Parathyroid adenoma (tissue), 2 donors: Measurements from ENCODE around the gene ERBIN.
"Not testable (repeated sequence)": the region's sequence is repeated elsewhere in the genome, so short reads cannot be mapped to it uniquely, and the experiment has no call there.

ENCODE experiments used
- H2AFZ ChIP-seq: fragments of 300-600 bp; sonication (generic); one replicate; pipeline ENCODE4 v1.7.0; 2017; ENCODE audit warnings: antibody characterized with exemption, mild to moderate bottlenecking
- H3K27ac ChIP-seq: fragments of 300-600 bp; sonication (generic); one replicate; pipeline ENCODE4 v1.7.0; 2017
- H3K27me3 ChIP-seq: fragments of 300-600 bp; sonication (generic); one replicate; pipeline ENCODE4 v1.7.0; 2017; ENCODE audit warnings: low read length; ENCODE audit not compliant: control insufficient read depth, insufficient read depth
- H3K36me3 ChIP-seq: fragments of 300-600 bp; sonication (generic); one replicate; pipeline ENCODE4 v1.7.0; 2017; ENCODE audit warnings: low read length; ENCODE audit not compliant: control insufficient read depth, insufficient read depth
- H3K4me1 ChIP-seq: fragments of 300-600 bp; sonication (generic); one replicate; pipeline ENCODE4 v1.7.0; 2017; ENCODE audit warnings: control low read depth
- H3K4me2 ChIP-seq: fragments of 300-600 bp; sonication (generic); one replicate; pipeline ENCODE4 v1.7.0; 2017; ENCODE audit warnings: low read length
- H3K4me3 ChIP-seq: fragments of 300-600 bp; sonication (generic); one replicate; pipeline ENCODE4 v1.7.0; 2017; ENCODE audit warnings: low read depth, low read length
- H3K79me2 ChIP-seq: fragments of 300-600 bp; sonication (generic); one replicate; pipeline ENCODE4 v1.7.0; 2017; ENCODE audit warnings: control low read depth
- H3K9ac ChIP-seq: fragments of 300-600 bp; sonication (generic); one replicate; pipeline ENCODE4 v1.7.0; 2017; ENCODE audit warnings: mild to moderate bottlenecking
- H3K9me3 ChIP-seq: fragments of 300-600 bp; sonication (generic); one replicate; pipeline ENCODE4 v1.7.0; 2017; ENCODE audit warnings: low read length; ENCODE audit not compliant: control insufficient read depth
- TF ChIP-seq, protein P1 (sequence below): fragments of 300-600 bp; sonication (generic); IDR thresholded peaks from one replicate; pipeline ENCODE4 v1.7.0; 2017; ENCODE audit warnings: antibody characterized with exemption, mild to moderate bottlenecking
- donor health status: primary hyperparathyroidism.

ERBIN gene

DNA sequence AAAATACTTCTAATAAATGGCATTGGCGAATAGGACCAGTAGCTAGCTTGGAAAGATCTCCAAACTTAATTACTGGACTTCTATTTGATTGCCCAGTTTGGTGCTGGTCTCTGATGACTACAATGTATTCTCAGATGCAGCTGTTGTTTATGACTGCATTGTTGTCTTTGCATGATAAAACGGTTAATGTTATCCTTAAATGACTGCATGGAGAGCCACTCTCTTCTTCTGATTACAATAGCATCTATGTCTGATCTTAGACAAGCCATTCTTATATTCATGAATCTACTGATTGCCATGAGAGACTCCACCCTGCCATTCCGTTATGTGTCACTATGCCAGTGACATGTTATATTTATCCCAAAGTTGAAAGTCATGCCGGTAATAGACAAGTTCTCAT, 42.9 kb upstream of the ERBIN start:
- TF ChIP-seq, protein P1, sequence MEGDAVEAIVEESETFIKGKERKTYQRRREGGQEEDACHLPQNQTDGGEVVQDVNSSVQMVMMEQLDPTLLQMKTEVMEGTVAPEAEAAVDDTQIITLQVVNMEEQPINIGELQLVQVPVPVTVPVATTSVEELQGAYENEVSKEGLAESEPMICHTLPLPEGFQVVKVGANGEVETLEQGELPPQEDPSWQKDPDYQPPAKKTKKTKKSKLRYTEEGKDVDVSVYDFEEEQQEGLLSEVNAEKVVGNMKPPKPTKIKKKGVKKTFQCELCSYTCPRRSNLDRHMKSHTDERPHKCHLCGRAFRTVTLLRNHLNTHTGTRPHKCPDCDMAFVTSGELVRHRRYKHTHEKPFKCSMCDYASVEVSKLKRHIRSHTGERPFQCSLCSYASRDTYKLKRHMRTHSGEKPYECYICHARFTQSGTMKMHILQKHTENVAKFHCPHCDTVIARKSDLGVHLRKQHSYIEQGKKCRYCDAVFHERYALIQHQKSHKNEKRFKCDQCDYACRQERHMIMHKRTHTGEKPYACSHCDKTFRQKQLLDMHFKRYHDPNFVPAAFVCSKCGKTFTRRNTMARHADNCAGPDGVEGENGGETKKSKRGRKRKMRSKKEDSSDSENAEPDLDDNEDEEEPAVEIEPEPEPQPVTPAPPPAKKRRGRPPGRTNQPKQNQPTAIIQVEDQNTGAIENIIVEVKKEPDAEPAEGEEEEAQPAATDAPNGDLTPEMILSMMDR: no peak
- H3K4me1 ChIP-seq: no peaks in the 10 kb centered on the region
- no peak overlapping the region for H3K4me3 ChIP-seq
- no peaks in the 10 kb centered on the region for H3K36me3 ChIP-seq
- H3K79me2 ChIP-seq: no peaks in the 10 kb centered on the region
- no peak overlapping the region for H3K27ac ChIP-seq
- no peaks in the 10 kb centered on the region for H3K27me3 ChIP-seq
- H3K9ac ChIP-seq: no peak overlapping the region
- H3K4me2 ChIP-seq: no peak overlapping the region
- H3K9me3 ChIP-seq: no peaks in the 10 kb centered on the region
- H2AFZ ChIP-seq: no peak overlapping the region

DNA sequence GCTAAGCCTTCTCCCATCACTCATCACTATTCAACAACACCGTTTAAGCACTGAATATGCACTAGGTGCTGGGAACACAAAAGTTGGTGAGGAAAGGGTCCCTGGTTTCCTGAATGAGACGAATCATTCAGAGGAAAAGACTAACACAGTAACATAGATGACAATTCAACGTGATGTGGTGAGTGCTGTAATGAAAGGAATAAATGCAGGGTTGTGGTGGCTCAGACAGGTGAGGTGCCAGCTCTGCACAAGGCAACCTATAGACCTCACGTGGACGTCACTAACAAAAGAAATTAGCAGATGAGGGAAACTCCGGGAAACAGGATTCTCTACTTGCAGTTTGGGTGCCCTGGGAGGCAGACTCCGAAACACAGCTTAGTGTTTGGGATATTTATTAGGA, 40.0 kb upstream of the ERBIN start:
- H3K79me2 ChIP-seq: no peaks in the 10 kb centered on the region
- H3K9me3 ChIP-seq: no peaks in the 10 kb centered on the region
- H3K4me1 ChIP-seq: no peaks in the 10 kb centered on the region
- no peak overlapping the region for H3K27ac ChIP-seq
- H2AFZ ChIP-seq: no peak overlapping the region
- H3K9ac ChIP-seq: no peak overlapping the region
- TF ChIP-seq, protein P1: no peak
- H3K4me3 ChIP-seq: no peak overlapping the region
- no peaks in the 10 kb centered on the region for H3K36me3 ChIP-seq
- H3K4me2 ChIP-seq: no peak overlapping the region
- no peaks in the 10 kb centered on the region for H3K27me3 ChIP-seq

DNA sequence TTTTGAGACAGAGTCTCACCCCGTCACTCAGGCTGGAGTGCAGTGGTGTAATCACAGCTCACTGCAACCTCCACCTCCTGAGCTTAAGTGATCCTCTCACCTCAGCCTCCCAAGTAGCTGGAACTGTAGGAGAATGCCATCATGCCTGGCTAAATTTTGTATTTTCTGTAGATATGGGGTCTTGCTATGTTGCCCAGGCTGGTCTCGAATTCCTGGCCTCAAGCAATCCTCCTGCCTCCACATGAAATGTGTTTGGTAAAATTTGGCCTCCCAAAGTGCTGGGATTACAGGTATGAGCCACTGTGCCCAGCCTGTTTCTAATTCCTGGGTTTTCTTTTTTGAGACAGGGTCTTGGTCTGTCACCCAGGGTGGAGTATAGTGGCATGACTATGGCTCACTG, 34.4 kb upstream of the ERBIN start:
- H3K9ac ChIP-seq, H3K9me3 ChIP-seq, H3K4me1 ChIP-seq, H3K79me2 ChIP-seq, H3K36me3 ChIP-seq, H2AFZ ChIP-seq, H3K4me3 ChIP-seq, H3K27ac ChIP-seq, H3K4me2 ChIP-seq, H3K27me3 ChIP-seq: not testable (repeated sequence)

DNA sequence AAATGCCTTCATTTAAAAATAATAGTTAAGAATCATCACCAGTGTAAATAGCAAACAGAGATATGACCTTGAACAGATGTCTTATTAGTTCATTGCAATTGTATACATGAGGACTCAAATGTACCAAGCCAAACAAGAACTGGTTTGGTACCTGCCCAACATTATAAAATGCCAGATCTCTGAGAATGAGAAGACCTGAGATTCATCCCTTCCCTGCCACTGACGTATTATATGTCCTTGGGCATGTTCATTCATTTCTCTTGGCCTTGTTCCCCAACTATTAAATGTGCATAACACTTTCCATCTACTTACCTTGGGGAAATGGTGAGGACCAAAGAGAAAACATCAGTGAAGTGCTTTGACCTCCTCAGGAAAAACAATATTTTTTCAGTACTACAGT, 33.6 kb upstream of the ERBIN start:
- H3K27me3 ChIP-seq: no peaks in the 10 kb centered on the region
- no peaks in the 10 kb centered on the region for H3K9me3 ChIP-seq
- TF ChIP-seq, protein P1: no peak

DNA sequence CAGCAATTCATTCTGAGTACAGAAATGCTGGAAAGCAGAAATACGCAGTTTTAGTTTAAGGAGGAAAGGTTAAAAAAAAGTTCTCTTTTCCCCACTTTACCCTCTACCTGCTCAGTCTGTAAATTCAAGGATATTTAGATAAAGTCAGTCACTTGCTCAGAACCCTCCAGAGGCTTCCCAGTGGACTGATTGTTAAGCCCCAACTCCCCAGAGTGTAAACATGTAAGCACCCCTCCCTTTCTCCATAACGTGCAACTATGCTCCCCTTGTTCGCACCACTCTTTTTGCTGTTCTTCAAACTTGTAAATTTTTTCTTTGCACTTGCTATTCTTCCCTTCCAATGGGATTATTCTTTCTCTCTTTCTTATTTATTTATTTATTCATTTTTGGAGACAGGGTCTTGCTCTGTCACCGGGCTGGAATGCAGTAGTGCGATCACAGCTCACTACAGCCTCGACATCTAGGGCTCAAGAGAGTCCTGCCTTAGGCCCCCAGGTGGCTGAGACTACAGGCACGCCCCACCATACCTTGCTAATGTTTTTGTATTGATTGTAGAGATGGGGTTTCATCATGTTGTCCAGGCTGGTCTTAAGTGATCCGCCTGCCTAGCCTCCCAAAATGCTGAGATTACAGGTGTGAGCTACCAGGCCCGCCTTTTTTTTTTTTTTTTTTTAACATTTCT, 32.5 kb upstream of the ERBIN start:
- H3K27me3 ChIP-seq: no peaks in the 10 kb centered on the region
- TF ChIP-seq, protein P1: no peak

More for the DNA sequence above, 33.6 kb upstream of the ERBIN start:
- no peaks in the 10 kb centered on the region for H3K4me1 ChIP-seq
- H3K4me3 ChIP-seq: no peak overlapping the region
- H2AFZ ChIP-seq: no peak overlapping the region
- no peaks in the 10 kb centered on the region for H3K36me3 ChIP-seq
- H3K79me2 ChIP-seq: no peaks in the 10 kb centered on the region
- H3K9ac ChIP-seq: no peak overlapping the region
- H3K27ac ChIP-seq: no peak overlapping the region
- no peak overlapping the region for H3K4me2 ChIP-seq

More for the DNA sequence above, 32.5 kb upstream of the ERBIN start:
- Histone ChIP-seq H3K9me3 (no peaks in the 10 kb centered on the region), H3K4me2 (no peak overlapping the region), H3K4me3 (no peak overlapping the region), H3K27ac (no peak overlapping the region), H2AFZ (no peak overlapping the region), H3K36me3 (no peaks in the 10 kb centered on the region), H3K4me1 (no peaks in the 10 kb centered on the region), H3K9ac (no peak overlapping the region), H3K79me2 (no peaks in the 10 kb centered on the region)
